GM10266 (cell line): ENCODE measurements around the gene NMT2.
A peak's percentile ranks its signal among the peaks of the same experiment; 100 is the strongest.

ENCODE experiments used
- DNase-seq: peaks from one replicate; pipeline ENCODE4 v3.0.0; 2012; ENCODE audit errors: extremely low spot score
- CTCF ChIP-seq: IDR thresholded peaks from 2 replicates; pipeline ENCODE4 v1.5.1; 2012; ENCODE audit warnings: mild to moderate bottlenecking, low read depth; ENCODE audit not compliant: control insufficient read depth, insufficient read depth; ENCODE audit errors: missing control alignments

NMT2 gene

DNA sequence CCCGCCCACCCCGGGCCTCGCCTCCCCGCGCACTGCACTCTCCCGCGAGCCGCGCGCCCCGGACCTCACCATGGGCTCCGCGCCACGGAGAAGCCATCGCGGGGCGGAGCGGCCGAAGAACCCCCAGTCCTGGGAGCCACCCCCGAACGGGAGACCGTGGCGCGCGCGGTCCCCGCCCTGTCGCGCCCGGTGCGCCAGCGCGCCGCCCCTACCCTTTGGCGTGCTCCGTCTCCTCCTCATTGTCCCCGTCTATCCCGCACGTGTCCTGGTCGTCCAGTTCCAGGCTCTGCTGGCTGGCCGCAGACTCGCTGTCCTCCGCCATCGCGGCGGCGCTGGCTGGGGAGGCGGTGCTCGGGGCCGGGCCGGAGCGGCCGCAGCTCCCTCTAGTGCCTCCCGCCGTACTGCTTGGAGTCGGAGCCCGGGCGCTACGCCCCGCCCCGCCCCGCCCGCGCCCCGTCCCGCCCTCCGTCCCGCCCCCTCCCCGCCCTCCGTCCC, at the start of gene NMT2:
Gene NMT2 (minus strand): TSS at position 403 of the 495 bp plus-strand sequence. CDS start 81 bp downstream, at position 322.
- no peak for DNase-seq
- peak; percentile 70 for TF ChIP-seq CTCF

DNA sequence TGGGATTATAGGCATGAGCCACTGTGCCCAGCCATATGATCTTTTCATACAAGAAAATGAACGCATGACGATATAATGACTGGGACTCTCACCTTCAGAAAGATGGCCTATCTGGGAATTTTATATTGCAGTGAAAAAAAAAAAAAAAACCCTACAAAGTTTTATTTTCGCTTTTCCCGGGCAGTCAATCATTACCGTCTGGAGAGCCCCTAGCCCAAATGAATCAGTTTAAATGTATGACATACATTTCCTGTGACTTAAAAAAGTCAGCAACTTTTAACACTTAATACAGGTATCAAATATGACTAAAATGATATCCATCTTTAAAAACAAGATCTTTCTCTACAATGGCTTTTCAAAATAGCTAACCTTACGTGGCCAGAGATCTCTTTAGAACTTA, 48.2 kb upstream of the NMT2 start:
- DNase-seq: no peak
- TF ChIP-seq CTCF: no peak

DNA sequence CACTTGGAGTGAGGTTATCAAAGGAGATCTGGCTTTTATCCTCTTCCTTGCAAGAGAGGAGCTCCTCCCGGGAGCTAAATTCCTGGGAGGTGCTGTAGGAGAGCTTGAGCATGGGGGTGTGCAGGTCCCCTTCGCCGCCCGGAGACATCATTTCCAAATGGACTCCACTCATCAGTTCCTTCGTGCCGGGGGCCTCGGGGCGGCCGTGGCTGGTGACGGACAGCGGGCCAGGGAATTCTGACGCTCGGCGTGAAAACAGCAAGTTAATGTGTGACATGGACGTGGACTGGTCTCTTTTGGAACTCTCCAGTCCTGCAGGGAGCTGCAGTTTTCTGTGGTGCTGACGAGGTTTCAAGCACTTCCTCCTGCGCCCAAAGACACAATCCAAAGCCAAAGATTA, 45.7 kb upstream of the NMT2 start:
- DNase-seq: no peak

DNA sequence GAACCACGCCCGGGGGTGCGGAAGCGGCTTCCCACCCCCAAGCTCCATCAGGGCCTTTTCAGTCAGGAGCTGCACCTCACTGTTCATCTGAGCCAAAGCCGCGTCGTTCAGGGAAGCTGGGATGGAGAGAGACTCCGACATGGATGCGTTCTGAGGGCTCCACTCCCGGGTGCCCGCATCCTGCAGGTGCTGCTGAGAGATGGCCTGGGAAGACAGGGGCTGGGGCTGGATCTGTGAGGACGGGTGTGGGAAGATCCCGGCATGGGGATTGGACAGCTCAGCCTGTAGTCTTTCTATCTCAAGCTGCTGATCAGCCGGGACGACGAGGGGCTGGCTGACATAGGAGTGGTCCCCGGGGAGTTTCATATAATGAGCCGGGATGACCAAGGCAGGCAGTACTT, 45.0 kb upstream of the NMT2 start:
- no peak for DNase-seq

More for the DNA sequence above, 45.7 kb upstream of the NMT2 start:
- no peak for TF ChIP-seq CTCF

DNA sequence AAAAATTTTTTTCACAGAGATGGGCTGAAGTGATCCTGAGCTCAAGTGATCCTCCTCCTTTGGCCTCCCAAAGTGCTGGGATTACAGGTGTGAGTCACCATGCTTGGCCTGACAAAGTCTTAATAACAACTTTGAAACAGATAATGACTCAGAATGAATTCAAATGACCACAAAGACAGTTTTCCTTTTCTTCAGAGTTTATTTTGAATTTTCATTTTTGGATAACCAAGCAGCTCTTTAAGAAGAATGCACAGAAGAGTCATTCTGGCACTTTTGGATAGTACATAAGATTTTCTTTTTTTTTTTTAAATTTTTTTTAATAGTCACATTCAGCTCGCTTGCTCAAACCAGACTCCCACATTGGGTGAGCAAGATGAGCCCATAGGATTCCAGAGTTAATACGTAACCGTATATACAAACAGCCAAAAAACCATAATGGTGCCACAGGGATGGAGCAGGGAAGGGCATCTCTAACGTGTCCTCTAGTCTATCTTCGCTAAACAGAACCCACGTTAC, 43.0 kb upstream of the NMT2 start:
- DNase-seq: no peak
- TF ChIP-seq CTCF: no peak

More for the DNA sequence above, 45.0 kb upstream of the NMT2 start:
- TF ChIP-seq CTCF: no peak

DNA sequence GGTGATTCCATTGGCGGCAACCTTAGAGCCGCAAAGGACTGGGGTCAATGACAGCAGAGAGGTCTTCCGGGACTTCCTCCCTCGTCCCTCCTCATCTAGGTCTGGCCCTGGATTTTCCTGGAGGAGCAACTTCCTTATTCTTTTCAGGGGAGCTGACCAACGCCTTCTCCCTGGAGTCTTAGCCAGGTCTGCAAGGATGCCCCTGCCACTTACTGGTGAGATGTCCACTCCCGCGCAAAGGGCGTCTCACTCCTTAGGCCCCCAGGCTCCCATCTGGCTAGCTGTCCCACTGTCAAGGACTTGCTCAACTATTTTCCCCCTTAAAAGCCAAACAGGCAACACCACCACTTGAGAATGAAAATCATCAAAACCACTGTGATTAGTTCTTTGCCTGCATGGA, 42.0 kb upstream of the NMT2 start:
- no peak for DNase-seq
- no peak for TF ChIP-seq CTCF

GRCh38 chr10:15209827-15210509, 41.5 kb upstream of the NMT2 start:
- peak; percentile 73 for DNase-seq
- peak; percentile 90 for TF ChIP-seq CTCF
